IPS-20b (cell line): ENCODE results near the gene UGT1A9.

ENCODE experiments used
- H3K27ac ChIP-seq: one replicate; pipeline ENCODE4 v1.5.1; 2013; ENCODE audit warnings: low read length
- H3K27me3 ChIP-seq: 2 replicates; pipeline ENCODE4 v1.6.1; 2013; ENCODE audit warnings: mild to moderate bottlenecking, low read length, inconsistent platforms; ENCODE audit not compliant: insufficient read depth
- H3K36me3 ChIP-seq: 2 replicates; pipeline ENCODE4 v1.6.1; 2013; ENCODE audit warnings: low read depth, mild to moderate bottlenecking, inconsistent platforms, low read length, moderate library complexity; ENCODE audit not compliant: insufficient read depth
- H3K4me1 ChIP-seq: 2 replicates; pipeline ENCODE4 v1.6.1; 2013; ENCODE audit warnings: mild to moderate bottlenecking, control low read depth, inconsistent platforms, low read length, moderate library complexity; ENCODE audit not compliant: insufficient read depth
- H3K4me3 ChIP-seq: 2 replicates; pipeline ENCODE4 v1.5.1; 2013; ENCODE audit warnings: mild to moderate bottlenecking, low read length, inconsistent platforms
- H3K9ac ChIP-seq: 2 replicates; pipeline ENCODE4 v1.6.1; 2013; ENCODE audit warnings: low read depth, mild to moderate bottlenecking, inconsistent platforms, low read length, moderate library complexity
- H3K9me3 ChIP-seq: 2 replicates; pipeline ENCODE4 v1.6.1; 2013; ENCODE audit warnings: mild to moderate bottlenecking, low read depth, low read length, inconsistent platforms; ENCODE audit not compliant: insufficient read depth

UGT1A9 gene

GRCh38 chr2:233769260-233769659 is 97.6 kb downstream of the UGT1A9 start:
- H3K27me3 ChIP-seq = no peaks in the 10 kb centered on the region
- no peak overlapping the region for H3K27ac ChIP-seq
- no peak overlapping the region for H3K4me3 ChIP-seq
- no peak overlapping the region for H3K9ac ChIP-seq
- H3K36me3 ChIP-seq = no peaks in the 10 kb centered on the region
- H3K9me3 ChIP-seq = no peaks in the 10 kb centered on the region
- no peaks in the 10 kb centered on the region; the same call in 1 of the 2 replicates for H3K4me1 ChIP-seq

- Histone ChIP-seq H3K27me3 (no peaks in the 10 kb centered on the region), H3K9ac (no peak overlapping the region), H3K4me1 (no peaks in the 10 kb centered on the region; the same call in 1 of the 2 replicates), H3K27ac (no peak overlapping the region), H3K36me3 (no peaks in the 10 kb centered on the region), H3K4me3 (no peak overlapping the region), H3K9me3 (peaks cover 4% of the 10 kb centered on the region; the same call in 1 of the 2 replicates)
Measured at GRCh38 chr2:233772153-233772552, 100.5 kb downstream of the UGT1A9 start.

- Histone ChIP-seq H3K9me3 (peaks cover 5% of the 10 kb centered on the region; the same call in 1 of the 2 replicates), H3K27ac (no peak overlapping the region), H3K4me3 (no peak overlapping the region), H3K4me1 (no peaks in the 10 kb centered on the region; the same call in 1 of the 2 replicates), H3K9ac (no peak overlapping the region), H3K27me3 (no peaks in the 10 kb centered on the region), H3K36me3 (no peaks in the 10 kb centered on the region)
Measured at GRCh38 chr2:233772583-233772982, 100.9 kb downstream of the UGT1A9 start.

- Histone ChIP-seq H3K27ac (no peak overlapping the region), H3K4me1 (no peaks in the 10 kb centered on the region), H3K9ac (no peak overlapping the region), H3K4me3 (no peak overlapping the region), H3K36me3 (no peaks in the 10 kb centered on the region), H3K27me3 (no peaks in the 10 kb centered on the region), H3K9me3 (peaks cover 5% of the 10 kb centered on the region; the same call in 1 of the 2 replicates)
Measured at GRCh38 chr2:233773854-233774253, 102.2 kb downstream of the UGT1A9 start.

GRCh38 chr2:233775414-233775813 is 103.7 kb downstream of the UGT1A9 start:
- H3K27me3 ChIP-seq = no peaks in the 10 kb centered on the region
- H3K36me3 ChIP-seq = no peaks in the 10 kb centered on the region
- peaks cover 5% of the 10 kb centered on the region; the same call in 1 of the 2 replicates for H3K9me3 ChIP-seq
- no peak overlapping the region for H3K27ac ChIP-seq
- H3K4me1 ChIP-seq = no peaks in the 10 kb centered on the region
- H3K9ac ChIP-seq = no peak overlapping the region
- no peak overlapping the region for H3K4me3 ChIP-seq

- H3K9ac ChIP-seq = no peak within 1 kb of the TSS
- no peaks in the 10 kb centered on the region for H3K27me3 ChIP-seq
- no peak within 1 kb of the TSS for H3K27ac ChIP-seq
- H3K4me1 ChIP-seq = no peaks in the 10 kb centered on the region
- H3K9me3 ChIP-seq = peaks cover 5% of the 10 kb centered on the region; the same call in 1 of the 2 replicates
- no peaks in the 10 kb centered on the region for H3K36me3 ChIP-seq
- no peak within 1 kb of the TSS for H3K4me3 ChIP-seq
Measured at GRCh38 chr2:233778030-233778429, 106.3 kb downstream of the UGT1A9 start, which contains the start of gene MROH2A. Gene MROH2A (plus strand): TSS chr2:233778330. CDS start chr2:233779359, 1,029 bp downstream.

- H3K36me3 ChIP-seq = no peaks in the 10 kb centered on the region
Measured at GRCh38 chr2:233779722-233780121, 108.0 kb downstream of the UGT1A9 start.

GRCh38 chr2:233780771-233781170 is 109.1 kb downstream of the UGT1A9 start:
- H3K27ac ChIP-seq = no peak overlapping the region
- H3K4me1 ChIP-seq = no peaks in the 10 kb centered on the region
- H3K27me3 ChIP-seq = no peaks in the 10 kb centered on the region
- H3K4me3 ChIP-seq = no peak overlapping the region
- peaks cover 5% of the 10 kb centered on the region; the same call in 1 of the 2 replicates for H3K9me3 ChIP-seq
- no peak overlapping the region for H3K9ac ChIP-seq
- no peaks in the 10 kb centered on the region for H3K36me3 ChIP-seq

More at GRCh38 chr2:233779722-233780121, 108.0 kb downstream of the UGT1A9 start:
- H3K9me3 ChIP-seq = peaks cover 5% of the 10 kb centered on the region; the same call in 1 of the 2 replicates
- no peak overlapping the region for H3K27ac ChIP-seq
- no peak overlapping the region for H3K9ac ChIP-seq
- H3K27me3 ChIP-seq = no peaks in the 10 kb centered on the region
- H3K4me1 ChIP-seq = no peaks in the 10 kb centered on the region
- H3K4me3 ChIP-seq = no peak overlapping the region

- no peak overlapping the region for H3K4me3 ChIP-seq
- no peaks in the 10 kb centered on the region for H3K27me3 ChIP-seq
- H3K9ac ChIP-seq = no peak overlapping the region
- no peaks in the 10 kb centered on the region for H3K36me3 ChIP-seq
- no peaks in the 10 kb centered on the region for H3K9me3 ChIP-seq
- H3K4me1 ChIP-seq = no peaks in the 10 kb centered on the region
- no peak overlapping the region for H3K27ac ChIP-seq
Measured at GRCh38 chr2:233789554-233789953, 117.9 kb downstream of the UGT1A9 start.

- Histone ChIP-seq H3K27ac (no peak overlapping the region), H3K9me3 (no peaks in the 10 kb centered on the region), H3K4me3 (no peak overlapping the region), H3K9ac (no peak overlapping the region), H3K4me1 (no peaks in the 10 kb centered on the region), H3K27me3 (no peaks in the 10 kb centered on the region), H3K36me3 (no peaks in the 10 kb centered on the region)
Measured at GRCh38 chr2:233791151-233791882, 119.6 kb downstream of the UGT1A9 start.

GRCh38 chr2:233791883-233792329 is 120.2 kb downstream of the UGT1A9 start:
- Histone ChIP-seq H3K4me3 (no peak overlapping the region), H3K9me3 (no peaks in the 10 kb centered on the region), H3K27ac (no peak overlapping the region), H3K4me1 (no peaks in the 10 kb centered on the region), H3K36me3 (no peaks in the 10 kb centered on the region), H3K9ac (no peak overlapping the region), H3K27me3 (no peaks in the 10 kb centered on the region)

GRCh38 chr2:233792720-233793119 is 121.0 kb downstream of the UGT1A9 start:
- H3K4me3 ChIP-seq = no peak overlapping the region
- H3K9me3 ChIP-seq = no peaks in the 10 kb centered on the region
- H3K27me3 ChIP-seq = no peaks in the 10 kb centered on the region
- no peak overlapping the region for H3K9ac ChIP-seq
- H3K36me3 ChIP-seq = no peaks in the 10 kb centered on the region
- no peaks in the 10 kb centered on the region for H3K4me1 ChIP-seq
- H3K27ac ChIP-seq = no peak overlapping the region
